ENCODE data around the gene SERPINB13.

SERPINB13 gene

DNA sequence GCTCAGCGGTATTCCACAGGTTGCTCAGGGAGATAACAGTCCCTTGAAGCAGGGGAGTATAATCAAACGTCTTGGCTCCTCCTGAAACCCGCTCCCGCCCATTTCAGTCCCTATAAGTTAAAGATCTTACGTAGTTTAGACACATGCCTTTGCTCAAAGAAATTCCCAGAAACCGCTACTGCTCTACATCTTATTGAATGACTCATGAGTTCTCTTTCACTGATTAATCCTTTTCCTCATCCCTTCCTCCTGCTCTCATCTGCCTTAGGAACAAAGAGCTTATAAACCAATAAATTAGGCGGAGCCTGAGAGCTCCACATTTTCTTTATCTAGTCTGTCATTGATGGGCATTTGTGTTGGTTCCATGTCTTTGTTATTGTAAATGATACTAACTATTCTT, 61.1 kb downstream of the SERPINB13 start:
- Histone ChIP-seq H2AFZ (ENCODE audit: low read depth) (no peak overlapping the region), H3K4me3 (IDR thresholded peaks at IDR 0.05; ENCODE audit: insufficient read depth, low read depth, low read length) (no peak overlapping the region), H3K27ac (no peak overlapping the region), H3K9ac (no peak overlapping the region), H3K79me2 (ENCODE audit: insufficient read depth, low read depth) (no peaks in the 10 kb centered on the region), H3K4me2 (no peak overlapping the region), H3K36me3 (ENCODE audit: insufficient read depth) (no peaks in the 10 kb centered on the region), H3K4me1 (ENCODE audit: low read depth, poor library complexity, severe bottlenecking) (no peaks in the 10 kb centered on the region), H4K20me1 (ENCODE audit: insufficient read depth) (no peaks in the 10 kb centered on the region), H3K27me3 (ENCODE audit: insufficient read depth, low read depth) (no peaks in the 10 kb centered on the region)
- TF ChIP-seq, protein P1, sequence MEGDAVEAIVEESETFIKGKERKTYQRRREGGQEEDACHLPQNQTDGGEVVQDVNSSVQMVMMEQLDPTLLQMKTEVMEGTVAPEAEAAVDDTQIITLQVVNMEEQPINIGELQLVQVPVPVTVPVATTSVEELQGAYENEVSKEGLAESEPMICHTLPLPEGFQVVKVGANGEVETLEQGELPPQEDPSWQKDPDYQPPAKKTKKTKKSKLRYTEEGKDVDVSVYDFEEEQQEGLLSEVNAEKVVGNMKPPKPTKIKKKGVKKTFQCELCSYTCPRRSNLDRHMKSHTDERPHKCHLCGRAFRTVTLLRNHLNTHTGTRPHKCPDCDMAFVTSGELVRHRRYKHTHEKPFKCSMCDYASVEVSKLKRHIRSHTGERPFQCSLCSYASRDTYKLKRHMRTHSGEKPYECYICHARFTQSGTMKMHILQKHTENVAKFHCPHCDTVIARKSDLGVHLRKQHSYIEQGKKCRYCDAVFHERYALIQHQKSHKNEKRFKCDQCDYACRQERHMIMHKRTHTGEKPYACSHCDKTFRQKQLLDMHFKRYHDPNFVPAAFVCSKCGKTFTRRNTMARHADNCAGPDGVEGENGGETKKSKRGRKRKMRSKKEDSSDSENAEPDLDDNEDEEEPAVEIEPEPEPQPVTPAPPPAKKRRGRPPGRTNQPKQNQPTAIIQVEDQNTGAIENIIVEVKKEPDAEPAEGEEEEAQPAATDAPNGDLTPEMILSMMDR (conservative IDR thresholded peaks at IDR 0.05; ENCODE audit: low read depth, low read length): no peak

Data from KMS-11 (cell line).